Neural cell (in vitro differentiated cells): Measurements from ENCODE around the gene ARHGEF4. TPM values are rescaled to one million over a fixed set of nuclear protein-coding genes. Genes with fewer than 3 reads are reported as not detected.

ENCODE experiments used
- H2AFZ ChIP-seq: fragments of 200-600, 300-800 bp; sonication (generic), shearing (Covaris generic); 2 replicates; pipeline ENCODE4 v1.6.0; 2014; ENCODE audit warnings: low read depth, mild to moderate bottlenecking, antibody characterized with exemption, low read length, moderate library complexity
- H3F3A ChIP-seq: fragments of 200-600 bp; shearing (Covaris generic); 2 replicates; pipeline ENCODE4 v1.6.1; 2016; ENCODE audit warnings: mild to moderate bottlenecking, moderate library complexity, mixed read lengths, antibody characterized with exemption, low read length; ENCODE audit not compliant: insufficient read depth, poor library complexity, severe bottlenecking
- H3K27ac ChIP-seq: fragments of 200-600, 300-800 bp; sonication (generic), shearing (Covaris generic); 2 replicates; pipeline ENCODE4 v1.5.1; 2014; ENCODE audit warnings: mild to moderate bottlenecking, low read length, moderate library complexity
- H3K27me3 ChIP-seq: fragments of 300-800, 200-600 bp; sonication (generic), shearing (Covaris generic); 2 replicates; pipeline ENCODE4 v1.6.0; 2014; ENCODE audit warnings: mild to moderate bottlenecking, low read depth, low read length, moderate library complexity; ENCODE audit not compliant: insufficient read depth
- H3K36me3 ChIP-seq: fragments of 300-800, 200-600 bp; sonication (generic), shearing (Covaris generic); 2 replicates; pipeline ENCODE4 v1.5.1; 2014; ENCODE audit warnings: mild to moderate bottlenecking, antibody characterized with exemption, low read length, moderate library complexity; ENCODE audit not compliant: insufficient read depth
- H3K4me2 ChIP-seq: fragments of 300-800, 200-600 bp; sonication (generic), shearing (Covaris generic); 2 replicates; pipeline ENCODE4 v1.6.0; 2014; ENCODE audit warnings: mild to moderate bottlenecking, low read length
- H3K4me3 ChIP-seq: fragments of 300-800, 200-600 bp; sonication (generic), shearing (Covaris generic); 2 replicates; pipeline ENCODE4 v1.5.1; 2014; ENCODE audit warnings: mild to moderate bottlenecking, low read length, moderate library complexity
- H3K79me2 ChIP-seq: fragments of 200-600 bp; shearing (Covaris generic); replicated peaks from 2 replicates; pipeline ENCODE4 v1.6.0; 2014; ENCODE audit warnings: mild to moderate bottlenecking, low read length, moderate library complexity; ENCODE audit not compliant: insufficient read depth
- H3K9ac ChIP-seq: fragments of 300-800, 200-600 bp; sonication (generic), shearing (Covaris generic); 2 replicates; pipeline ENCODE4 v1.6.1; 2016; ENCODE audit warnings: mild to moderate bottlenecking, low read length, mixed read lengths
- H3K9me2 ChIP-seq: fragments of 200-600 bp; shearing (Covaris generic); 2 replicates; pipeline ENCODE4 v1.6.1; 2016; ENCODE audit warnings: mild to moderate bottlenecking, low read length, mixed read lengths; ENCODE audit not compliant: insufficient read depth
- H3K9me3 ChIP-seq: fragments of 200-600, 300-800 bp; sonication (generic), shearing (Covaris generic); 2 replicates; pipeline ENCODE4 v1.6.1; 2016; ENCODE audit warnings: mild to moderate bottlenecking, mixed run types, low read length, moderate library complexity, mixed read lengths
- H4K20me1 ChIP-seq: fragments of 200-600 bp; shearing (Covaris generic); 2 replicates; pipeline ENCODE4 v1.6.1; 2016; ENCODE audit warnings: mild to moderate bottlenecking, mixed run types; ENCODE audit not compliant: insufficient read depth
- EP300 ChIP-seq: fragments of 450-650 bp; conservative IDR thresholded peaks from 2 replicates; pipeline ENCODE4 v1.6.1; 2014; ENCODE audit warnings: antibody characterized with exemption, mild to moderate bottlenecking, moderate library complexity; ENCODE audit not compliant: poor library complexity, severe bottlenecking
- EZH2 ChIP-seq: fragments of 200-600, 300-800 bp; shearing (Covaris generic), sonication (generic); IDR thresholded peaks from 2 replicates; pipeline ENCODE4 v1.6.1; 2014; ENCODE audit warnings: antibody characterized with exemption, low read length, borderline replicate concordance, mild to moderate bottlenecking; ENCODE audit not compliant: insufficient read depth, poor library complexity, severe bottlenecking
- MXI1 ChIP-seq: fragments of 450-650 bp; conservative IDR thresholded peaks from 2 replicates; pipeline ENCODE4 v1.6.1; 2014; ENCODE audit warnings: antibody characterized with exemption, mild to moderate bottlenecking; ENCODE audit not compliant: poor library complexity, severe bottlenecking
- POLR2AphosphoS5 ChIP-seq: IDR thresholded peaks from 2 replicates; pipeline ENCODE4 v1.6.1; 2012
- RAD21 ChIP-seq: fragments of 450-650 bp; conservative IDR thresholded peaks from 2 replicates; pipeline ENCODE4 v1.6.1; 2014; ENCODE audit warnings: antibody characterized with exemption, mild to moderate bottlenecking, moderate library complexity
- SMC3 ChIP-seq: fragments of 450-650 bp; conservative IDR thresholded peaks from 2 replicates; pipeline ENCODE4 v1.6.1; 2014; ENCODE audit warnings: antibody characterized with exemption, mild to moderate bottlenecking, moderate library complexity; ENCODE audit not compliant: poor library complexity
- TAF1 ChIP-seq: IDR thresholded peaks from 2 replicates; pipeline ENCODE4 v1.6.1; 2012; ENCODE audit warnings: low read depth
- polyA plus RNA-seq: library from polyadenylated mRNA; depleted of rRNA; stranded (reverse); fragments of >200 nt; gene quantifications from 2 replicates; pipeline ENCODE4 v1.2.3, GENCODE V29; 2014
- TF ChIP-seq, protein P1 (sequence below): IDR thresholded peaks from 2 replicates; pipeline ENCODE4 v1.6.1; 2012; ENCODE audit warnings: borderline replicate concordance
- TF ChIP-seq, protein P2 (sequence below): fragments of 450-650 bp; IDR thresholded peaks from 2 replicates; pipeline ENCODE4 v1.5.1; 2014; ENCODE audit warnings: antibody characterized with exemption, mild to moderate bottlenecking, moderate library complexity; ENCODE audit not compliant: poor library complexity, severe bottlenecking

The ARHGEF4 gene
- polyA plus RNA-seq, 1 donor from 2014 or later: 45.9 TPM

DNA sequence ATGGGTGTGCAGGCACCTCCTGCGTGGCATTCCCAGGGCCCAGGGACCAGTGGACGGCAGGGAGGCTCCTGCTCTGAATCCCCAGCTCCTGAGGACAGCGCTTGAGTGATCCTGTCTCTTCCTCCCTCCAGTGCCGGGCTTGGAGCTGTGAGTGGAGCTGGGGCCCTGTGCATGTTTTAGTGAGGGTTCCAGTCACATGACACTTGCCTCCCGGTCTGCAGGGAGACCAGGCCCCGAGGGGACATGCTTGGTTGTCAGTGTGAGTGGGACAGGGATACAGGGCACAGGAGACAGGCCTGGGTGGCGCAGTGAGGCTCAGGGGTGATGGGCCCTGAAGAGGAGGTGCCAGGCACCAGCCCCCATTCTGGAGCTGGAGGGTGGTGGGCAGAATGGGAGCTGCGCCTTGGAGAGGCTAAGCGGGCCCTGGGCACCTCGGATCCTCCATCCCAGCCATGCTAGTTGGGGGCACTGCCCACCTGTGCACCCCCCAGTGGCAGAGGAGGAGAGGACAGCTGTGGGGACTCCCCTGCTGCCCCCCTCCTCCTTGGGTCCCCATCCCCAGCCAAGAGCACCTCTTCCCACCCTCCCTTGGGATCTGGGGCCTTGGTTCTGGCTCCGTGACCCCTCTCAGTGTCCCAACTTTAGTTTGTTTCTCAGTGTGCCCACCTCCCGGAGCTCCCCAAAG, 12.0 kb downstream of the ARHGEF4 start:
- TF ChIP-seq SMC3: no peak
- no peak for TF ChIP-seq RAD21
- TF ChIP-seq MXI1: no peak
- TF ChIP-seq EZH2: no peak
- no peak for TF ChIP-seq TAF1
- TF ChIP-seq, protein P1, sequence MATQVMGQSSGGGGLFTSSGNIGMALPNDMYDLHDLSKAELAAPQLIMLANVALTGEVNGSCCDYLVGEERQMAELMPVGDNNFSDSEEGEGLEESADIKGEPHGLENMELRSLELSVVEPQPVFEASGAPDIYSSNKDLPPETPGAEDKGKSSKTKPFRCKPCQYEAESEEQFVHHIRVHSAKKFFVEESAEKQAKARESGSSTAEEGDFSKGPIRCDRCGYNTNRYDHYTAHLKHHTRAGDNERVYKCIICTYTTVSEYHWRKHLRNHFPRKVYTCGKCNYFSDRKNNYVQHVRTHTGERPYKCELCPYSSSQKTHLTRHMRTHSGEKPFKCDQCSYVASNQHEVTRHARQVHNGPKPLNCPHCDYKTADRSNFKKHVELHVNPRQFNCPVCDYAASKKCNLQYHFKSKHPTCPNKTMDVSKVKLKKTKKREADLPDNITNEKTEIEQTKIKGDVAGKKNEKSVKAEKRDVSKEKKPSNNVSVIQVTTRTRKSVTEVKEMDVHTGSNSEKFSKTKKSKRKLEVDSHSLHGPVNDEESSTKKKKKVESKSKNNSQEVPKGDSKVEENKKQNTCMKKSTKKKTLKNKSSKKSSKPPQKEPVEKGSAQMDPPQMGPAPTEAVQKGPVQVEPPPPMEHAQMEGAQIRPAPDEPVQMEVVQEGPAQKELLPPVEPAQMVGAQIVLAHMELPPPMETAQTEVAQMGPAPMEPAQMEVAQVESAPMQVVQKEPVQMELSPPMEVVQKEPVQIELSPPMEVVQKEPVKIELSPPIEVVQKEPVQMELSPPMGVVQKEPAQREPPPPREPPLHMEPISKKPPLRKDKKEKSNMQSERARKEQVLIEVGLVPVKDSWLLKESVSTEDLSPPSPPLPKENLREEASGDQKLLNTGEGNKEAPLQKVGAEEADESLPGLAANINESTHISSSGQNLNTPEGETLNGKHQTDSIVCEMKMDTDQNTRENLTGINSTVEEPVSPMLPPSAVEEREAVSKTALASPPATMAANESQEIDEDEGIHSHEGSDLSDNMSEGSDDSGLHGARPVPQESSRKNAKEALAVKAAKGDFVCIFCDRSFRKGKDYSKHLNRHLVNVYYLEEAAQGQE: no peak
- TF ChIP-seq, protein P2, sequence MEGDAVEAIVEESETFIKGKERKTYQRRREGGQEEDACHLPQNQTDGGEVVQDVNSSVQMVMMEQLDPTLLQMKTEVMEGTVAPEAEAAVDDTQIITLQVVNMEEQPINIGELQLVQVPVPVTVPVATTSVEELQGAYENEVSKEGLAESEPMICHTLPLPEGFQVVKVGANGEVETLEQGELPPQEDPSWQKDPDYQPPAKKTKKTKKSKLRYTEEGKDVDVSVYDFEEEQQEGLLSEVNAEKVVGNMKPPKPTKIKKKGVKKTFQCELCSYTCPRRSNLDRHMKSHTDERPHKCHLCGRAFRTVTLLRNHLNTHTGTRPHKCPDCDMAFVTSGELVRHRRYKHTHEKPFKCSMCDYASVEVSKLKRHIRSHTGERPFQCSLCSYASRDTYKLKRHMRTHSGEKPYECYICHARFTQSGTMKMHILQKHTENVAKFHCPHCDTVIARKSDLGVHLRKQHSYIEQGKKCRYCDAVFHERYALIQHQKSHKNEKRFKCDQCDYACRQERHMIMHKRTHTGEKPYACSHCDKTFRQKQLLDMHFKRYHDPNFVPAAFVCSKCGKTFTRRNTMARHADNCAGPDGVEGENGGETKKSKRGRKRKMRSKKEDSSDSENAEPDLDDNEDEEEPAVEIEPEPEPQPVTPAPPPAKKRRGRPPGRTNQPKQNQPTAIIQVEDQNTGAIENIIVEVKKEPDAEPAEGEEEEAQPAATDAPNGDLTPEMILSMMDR: no peak
- TF ChIP-seq EP300: no peak
- TF ChIP-seq POLR2AphosphoS5: no peak
- no peak overlapping the region for H3K27ac ChIP-seq
- H3K27me3 ChIP-seq: no peaks in the 10 kb centered on the region
- no peaks in the 10 kb centered on the region for H3K9me2 ChIP-seq
- H3K4me3 ChIP-seq: no peak overlapping the region
- H3K79me2 ChIP-seq: no peaks in the 10 kb centered on the region
- H4K20me1 ChIP-seq: no peaks in the 10 kb centered on the region
- no peak overlapping the region for H2AFZ ChIP-seq
- H3F3A ChIP-seq: no peaks in the 10 kb centered on the region
- H3K36me3 ChIP-seq: no peaks in the 10 kb centered on the region
- no peak overlapping the region for H3K4me2 ChIP-seq
- H3K9ac ChIP-seq: no peak overlapping the region
- no peaks in the 10 kb centered on the region for H3K9me3 ChIP-seq

DNA sequence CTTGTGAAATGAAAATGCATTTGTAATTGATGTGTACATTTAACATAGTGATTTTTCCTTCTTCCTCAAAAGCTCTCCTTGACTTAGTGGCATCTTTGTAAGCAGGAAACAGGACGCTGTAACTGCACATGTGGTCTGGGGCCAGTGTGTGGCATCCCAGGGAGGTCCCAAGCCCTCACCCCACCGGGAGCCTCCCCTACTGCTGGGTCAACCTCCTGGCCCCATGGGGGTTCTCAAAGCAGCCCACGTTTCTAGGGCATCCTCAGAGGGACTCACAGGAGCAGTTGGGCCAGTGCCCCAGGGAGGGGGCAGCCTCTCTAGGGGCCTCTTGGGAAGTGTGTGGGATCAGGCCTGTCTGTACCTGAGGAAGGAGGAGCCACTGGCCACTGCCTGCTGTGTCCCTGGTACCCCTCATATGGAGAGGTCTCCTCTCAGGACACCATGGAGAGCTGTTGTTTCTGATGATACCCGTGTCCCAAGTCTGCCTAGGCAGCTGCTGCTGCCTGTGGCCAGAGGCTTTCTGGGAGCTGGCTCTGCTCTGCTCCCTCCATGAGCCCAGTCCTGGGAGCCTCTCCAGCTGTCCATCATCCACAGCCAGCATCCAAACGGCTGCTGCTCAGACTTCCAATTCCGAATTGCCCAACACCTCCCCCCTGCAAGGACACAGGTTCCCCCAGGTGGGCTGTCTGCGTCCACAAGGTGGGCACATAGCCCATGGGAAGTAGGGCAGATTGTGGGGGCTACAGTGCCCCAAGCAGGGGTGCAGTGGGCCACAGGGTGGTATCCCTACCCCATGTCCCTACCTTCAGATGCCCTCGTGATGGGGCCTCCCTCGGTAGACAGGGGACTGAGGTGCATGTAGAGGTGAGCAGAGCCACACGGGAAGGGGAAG, 13.4 kb downstream of the ARHGEF4 start:
- Histone ChIP-seq H3K27ac (no peak overlapping the region), H3K9ac (no peak overlapping the region), H3K36me3 (no peaks in the 10 kb centered on the region), H3K9me2 (no peaks in the 10 kb centered on the region), H3K79me2 (no peaks in the 10 kb centered on the region), H3K9me3 (no peaks in the 10 kb centered on the region), H3K27me3 (no peaks in the 10 kb centered on the region), H4K20me1 (no peaks in the 10 kb centered on the region), H3F3A (no peaks in the 10 kb centered on the region), H3K4me2 (no peak overlapping the region), H3K4me3 (no peak overlapping the region), H2AFZ (no peak overlapping the region)
- TF ChIP-seq POLR2AphosphoS5 (no peak), MXI1 (no peak), EZH2 (no peak)
- TF ChIP-seq, protein P2: no peak
- TF ChIP-seq, protein P1: no peak
